Stimulated activated CD4-positive, alpha-beta T cell treated with anti-CD3 and anti-CD28 coated beads, Interleukin-12 subunit alpha, Interleukin-12 subunit beta, amount 100 ng/mL, for 24 hours (primary cell): ENCODE results near the gene WNK2.

Experiments
- DNase-seq, 2 experiments: peaks; one replicate each; pipeline ENCODE4 v3.0.0-alpha.2; 2020; ENCODE audit warnings: low read depth in 2 of 2

WNK2 gene

DNA sequence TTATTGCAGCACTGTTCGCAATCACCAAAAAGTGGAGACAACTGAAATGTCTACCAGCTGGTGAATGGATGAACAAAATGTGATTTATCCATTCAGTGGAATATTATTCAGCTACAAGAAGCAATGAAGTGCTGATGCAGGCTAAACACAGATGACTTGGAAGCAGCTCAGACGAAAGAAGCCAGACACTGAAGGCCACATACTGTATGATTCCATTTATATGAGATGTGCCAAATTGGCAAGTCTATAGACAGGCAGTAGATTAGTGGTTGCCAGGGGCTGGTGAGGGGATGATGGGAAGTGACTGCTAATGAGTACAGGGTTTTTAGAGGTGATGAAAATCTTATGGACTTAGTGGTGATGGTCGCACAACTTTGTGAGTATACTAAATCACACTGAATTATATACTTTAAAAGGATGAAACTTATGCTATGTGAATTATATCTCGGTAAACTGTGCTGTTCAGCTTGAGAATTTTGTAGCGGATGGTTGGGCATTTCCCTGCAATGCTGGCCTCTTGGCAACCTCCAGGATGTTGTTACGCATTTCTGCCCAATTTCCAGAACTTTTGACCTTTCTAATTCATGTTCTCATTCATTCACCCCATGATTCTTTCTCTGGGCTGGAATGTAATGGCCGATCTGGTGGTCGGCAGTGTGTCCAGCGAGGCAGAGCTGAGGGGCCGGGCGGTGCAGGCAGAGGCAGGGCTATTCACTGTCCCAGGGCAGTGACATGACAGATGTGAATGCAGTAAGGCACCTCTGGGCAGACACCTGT lies 22.0 kb upstream of the WNK2 start:
- no peak for DNase-seq

DNA sequence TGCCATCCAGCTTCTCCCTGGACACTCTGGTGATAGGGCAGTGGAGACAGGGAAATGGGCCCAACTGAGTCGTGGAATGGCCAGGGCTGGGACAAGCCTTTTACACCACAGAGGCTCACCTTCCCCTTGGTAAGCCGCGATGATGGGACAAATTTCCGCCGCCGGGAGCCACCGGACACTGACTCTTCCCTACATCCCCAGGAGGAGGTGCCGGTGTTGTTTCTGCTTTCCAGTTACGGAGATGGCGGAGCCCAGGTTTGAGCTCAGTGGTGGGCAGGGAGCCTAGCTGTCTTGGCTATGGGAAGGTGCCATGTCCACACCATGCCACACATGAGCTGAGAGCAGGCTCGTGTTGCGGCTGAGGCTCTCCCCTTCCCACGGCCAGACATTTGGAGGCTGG lies 19.9 kb upstream of the WNK2 start:
- DNase-seq: no peak

DNA sequence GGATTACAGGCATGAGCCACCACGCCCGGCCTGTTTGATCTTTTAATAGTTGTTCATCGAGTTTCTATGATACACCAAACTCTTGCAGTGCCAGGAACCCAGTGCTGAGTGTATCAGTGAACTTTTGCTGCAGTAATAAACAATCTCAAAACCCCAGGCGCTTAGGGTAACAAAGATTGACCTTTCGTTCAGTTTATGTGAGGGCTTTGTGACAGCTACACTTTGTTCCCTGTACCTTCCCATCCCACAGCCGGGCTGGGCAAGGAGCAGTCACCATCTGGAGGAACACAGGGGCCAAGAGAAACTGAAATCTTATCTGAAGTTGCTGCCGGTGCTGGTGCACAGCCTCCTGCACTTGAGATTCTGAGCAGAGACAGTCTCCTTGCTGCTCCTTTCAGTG lies 17.2 kb upstream of the WNK2 start:
- no peak for DNase-seq

DNA sequence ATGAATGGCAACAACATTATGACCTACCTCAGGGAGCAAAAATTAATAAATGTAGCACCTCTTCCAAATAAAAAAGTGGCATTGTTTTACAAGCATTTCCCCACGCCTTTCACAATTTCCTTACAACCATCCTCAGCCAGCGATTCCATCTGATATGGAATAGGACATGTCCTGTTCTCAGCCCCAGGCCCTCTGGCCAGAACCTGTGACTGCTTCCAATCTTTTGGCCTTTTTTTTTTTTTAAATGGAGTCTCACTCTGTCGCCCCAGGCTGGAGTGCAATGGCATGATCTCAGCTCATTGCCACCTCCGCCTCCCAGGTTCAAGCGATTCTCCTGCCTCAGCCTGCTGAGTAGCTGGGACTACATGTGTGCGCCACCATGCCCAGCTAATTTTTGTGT lies 16.8 kb upstream of the WNK2 start:
- no peak for DNase-seq

DNA sequence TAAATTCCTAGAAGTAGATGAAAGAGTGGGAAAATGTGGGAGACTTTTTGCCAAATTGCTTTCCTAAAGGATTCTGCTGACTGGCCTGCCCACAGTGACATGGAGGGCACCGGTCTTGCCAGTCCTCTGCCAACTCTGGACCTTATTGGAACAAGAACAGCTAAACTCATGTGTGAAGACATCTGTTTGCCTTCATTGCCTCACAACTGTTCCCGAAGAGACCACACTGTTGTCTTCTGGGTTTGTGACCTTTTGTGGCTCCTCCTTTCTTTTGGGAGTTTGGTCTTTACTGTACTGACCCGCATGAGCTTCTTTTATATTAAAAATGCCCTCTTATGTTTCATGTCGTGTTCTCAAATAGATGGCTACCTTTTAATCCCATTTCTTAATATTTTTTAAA lies 16.1 kb upstream of the WNK2 start:
- DNase-seq: no peak

DNA sequence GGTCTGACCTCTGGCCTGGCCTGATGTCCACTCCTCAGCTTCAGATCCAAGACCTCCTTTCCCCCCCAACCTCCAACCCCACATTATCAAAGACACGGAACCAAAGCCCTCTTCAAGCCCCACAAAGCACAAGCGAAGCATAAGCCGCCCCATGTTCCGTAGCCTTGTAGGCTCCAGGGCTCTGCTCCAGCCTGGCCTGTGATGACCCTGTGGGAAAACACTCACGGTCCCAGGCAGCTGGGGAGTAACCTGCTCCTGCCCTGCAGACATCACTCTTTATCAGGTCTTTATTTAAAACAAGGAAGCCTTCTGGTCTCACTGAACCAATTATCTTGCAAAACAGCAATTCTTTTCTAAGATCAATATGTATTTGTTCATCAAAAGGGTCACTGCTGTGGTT lies 15.4 kb upstream of the WNK2 start:
- no peak for DNase-seq

DNA sequence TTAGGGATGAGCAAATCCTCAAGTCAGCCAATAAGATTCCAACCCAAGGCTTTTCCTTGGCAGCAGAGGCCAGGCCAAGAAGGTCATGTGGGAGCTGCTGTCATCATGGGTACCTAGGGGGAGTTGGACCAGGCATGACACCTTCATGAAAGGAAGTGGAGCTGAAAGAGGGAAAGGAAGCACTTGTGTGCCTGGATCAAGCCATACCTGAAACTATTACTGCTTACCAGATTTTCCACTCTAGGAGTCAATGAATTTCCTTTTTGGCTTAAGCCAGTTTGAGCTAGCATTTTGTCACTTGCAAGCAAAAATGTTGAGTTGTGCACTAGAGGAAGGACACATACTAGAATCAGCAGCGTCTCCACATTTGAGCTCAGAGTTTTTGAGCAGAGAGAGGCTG lies 14.5 kb upstream of the WNK2 start:
- no peak for DNase-seq

DNA sequence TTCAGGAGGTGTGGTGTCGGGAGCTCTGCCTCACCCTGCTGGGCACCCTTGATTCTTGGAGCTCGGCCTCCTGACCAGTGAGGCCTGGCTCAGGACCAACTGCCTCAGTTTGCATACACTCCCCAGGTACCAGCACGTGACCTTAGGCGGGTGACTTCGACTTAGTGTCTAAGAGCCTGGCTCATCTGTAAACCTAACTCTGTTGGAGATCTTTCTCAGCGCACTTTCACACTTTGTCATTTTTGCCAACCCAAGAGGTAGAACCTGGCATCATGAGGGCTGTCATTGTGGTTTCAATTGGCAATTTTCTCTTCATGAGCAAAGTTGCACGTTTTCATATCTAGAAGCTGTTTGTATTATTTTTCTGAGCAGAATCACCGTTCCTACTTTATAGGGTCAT lies 13.4 kb upstream of the WNK2 start:
- no peak for DNase-seq

DNA sequence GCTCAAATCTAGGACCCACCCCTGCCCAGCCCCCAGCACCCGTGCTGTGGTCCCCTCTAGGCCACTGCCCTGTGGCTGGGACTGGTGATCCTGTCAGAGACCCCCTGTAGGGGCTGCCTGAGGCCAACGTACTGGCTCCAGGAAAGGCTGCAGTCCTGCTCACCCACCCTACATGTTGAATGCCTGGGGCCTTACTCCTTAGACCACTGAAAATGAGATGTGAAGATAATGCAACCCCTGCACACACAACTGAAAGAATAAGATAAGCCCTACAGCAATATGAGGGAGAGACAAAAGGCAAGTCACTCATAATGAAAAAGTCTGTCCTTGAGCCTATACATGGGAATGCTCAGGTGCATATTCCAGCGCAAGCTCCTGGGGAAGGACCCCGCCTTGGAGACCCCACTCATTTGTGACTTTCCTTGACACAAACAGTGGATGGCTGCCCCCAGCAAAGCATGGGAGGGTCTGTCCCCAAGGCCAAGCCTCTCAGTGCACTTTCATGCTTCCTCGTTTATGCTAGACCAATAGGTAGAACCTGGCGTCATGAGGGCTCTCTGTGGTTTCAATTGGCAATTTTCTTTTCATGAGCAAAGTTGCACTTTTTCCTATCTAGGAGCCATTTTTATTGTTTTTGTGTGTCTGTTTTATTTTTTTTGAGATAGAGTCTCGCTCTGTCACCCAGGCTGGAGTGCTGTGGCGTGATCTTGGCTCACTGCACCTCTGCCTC lies 12.5 kb upstream of the WNK2 start:
- no peak for DNase-seq

DNA sequence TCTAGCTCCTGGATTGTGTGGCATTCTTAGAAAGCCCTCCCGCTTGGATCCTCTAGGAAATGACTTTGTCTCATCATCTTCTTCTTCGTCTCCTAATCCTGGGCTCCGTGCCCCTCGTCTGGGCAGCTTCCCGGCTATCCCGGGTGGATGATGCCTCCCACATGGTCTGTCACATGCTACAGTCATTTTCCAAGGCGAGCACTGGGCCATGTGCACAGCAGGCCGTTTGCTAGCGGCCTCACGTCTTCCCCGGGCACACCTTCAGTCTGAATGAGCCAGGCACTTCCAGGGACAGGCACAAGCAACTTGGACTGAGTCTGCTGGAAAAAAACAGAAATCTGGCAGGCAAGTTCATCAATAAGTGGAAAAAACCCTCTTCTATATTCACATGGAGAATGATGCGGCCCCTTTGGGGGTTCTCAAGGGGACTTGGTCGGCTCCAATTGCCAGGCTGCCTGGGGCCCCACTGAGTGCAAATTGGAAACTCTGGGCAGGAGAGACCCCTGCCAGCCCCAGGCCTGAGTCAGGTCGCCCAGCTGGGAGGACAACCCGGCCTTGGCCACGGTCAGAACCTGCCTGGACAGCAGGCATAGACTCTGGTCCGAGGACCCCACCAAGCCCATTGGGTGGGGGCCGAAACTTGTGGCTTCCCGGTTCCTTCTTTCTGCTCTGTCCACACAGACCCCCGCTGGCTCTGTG lies 11.1 kb upstream of the WNK2 start:
- no peak for DNase-seq

DNA sequence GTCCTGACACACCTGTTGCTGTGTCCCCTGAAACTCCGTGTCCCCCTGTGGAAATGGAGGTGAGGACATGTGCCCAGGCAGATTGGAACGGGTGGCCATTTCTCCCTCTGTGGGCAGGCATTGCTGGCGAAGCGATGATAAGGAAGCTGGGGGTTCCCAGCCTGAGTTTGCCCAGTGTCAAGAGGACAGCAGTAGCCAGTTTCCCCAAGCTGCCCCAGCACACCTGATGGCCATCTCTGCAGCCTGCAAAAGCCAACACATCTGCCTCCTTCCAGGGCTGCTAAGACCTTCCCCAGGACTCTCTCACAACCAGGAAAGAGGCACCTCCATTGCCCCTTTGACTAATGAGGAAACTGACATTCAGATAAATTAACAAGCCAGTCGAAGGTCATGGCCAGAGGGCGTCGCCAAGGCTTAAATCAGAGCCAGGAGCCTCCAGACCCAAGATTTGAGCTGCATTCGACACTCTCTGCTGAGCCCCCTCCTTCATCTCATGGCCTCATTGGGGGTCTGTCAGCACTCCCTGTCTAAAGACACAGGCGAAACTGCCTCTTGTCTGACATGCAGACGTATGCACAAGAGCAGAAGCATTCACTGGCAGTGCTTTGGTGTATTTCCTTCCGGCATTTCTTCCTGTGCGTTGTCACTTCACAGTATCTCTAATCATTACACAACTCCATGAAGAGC lies 10.4 kb upstream of the WNK2 start:
- no peak for DNase-seq

DNA sequence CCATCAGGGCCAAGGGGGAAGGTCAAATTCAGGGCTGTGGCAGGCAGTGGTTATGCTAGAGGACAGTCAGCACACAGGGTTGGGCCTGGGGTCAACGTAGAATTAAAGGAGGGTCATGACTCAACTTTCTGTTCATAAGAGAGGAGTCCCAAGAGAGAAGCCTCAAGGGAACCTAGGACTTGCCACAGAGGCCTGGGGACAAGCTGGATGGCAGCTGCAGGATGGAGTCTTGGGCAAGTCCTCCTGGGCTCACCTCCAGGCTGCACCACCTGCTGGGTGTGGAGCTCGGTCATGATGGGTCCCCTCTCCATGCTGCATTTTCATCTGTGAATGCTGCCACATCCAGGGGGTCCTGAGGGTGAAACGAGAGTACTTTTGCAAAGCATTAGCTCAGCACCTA lies 9.0 kb upstream of the WNK2 start:
- no peak for DNase-seq

DNA sequence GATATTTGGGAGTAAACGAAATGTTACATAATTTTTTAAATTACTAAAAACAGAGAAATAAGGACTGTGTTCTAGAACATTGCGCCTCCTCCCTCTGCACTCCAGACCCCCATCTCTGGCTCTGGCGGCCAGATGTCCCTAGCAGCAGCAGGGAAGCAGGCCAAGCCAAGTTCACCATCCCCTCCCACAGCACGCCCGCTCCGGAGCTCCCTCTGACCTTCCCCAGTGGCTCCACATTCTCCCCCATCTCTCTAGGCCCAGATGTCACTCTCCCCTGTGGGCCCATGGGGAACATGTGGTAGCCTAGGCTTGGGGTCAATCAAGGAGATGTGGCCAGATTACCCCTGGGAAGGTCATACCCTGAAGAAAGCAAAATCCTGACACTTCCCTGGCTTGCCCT lies 6.3 kb upstream of the WNK2 start:
- no peak for DNase-seq

DNA sequence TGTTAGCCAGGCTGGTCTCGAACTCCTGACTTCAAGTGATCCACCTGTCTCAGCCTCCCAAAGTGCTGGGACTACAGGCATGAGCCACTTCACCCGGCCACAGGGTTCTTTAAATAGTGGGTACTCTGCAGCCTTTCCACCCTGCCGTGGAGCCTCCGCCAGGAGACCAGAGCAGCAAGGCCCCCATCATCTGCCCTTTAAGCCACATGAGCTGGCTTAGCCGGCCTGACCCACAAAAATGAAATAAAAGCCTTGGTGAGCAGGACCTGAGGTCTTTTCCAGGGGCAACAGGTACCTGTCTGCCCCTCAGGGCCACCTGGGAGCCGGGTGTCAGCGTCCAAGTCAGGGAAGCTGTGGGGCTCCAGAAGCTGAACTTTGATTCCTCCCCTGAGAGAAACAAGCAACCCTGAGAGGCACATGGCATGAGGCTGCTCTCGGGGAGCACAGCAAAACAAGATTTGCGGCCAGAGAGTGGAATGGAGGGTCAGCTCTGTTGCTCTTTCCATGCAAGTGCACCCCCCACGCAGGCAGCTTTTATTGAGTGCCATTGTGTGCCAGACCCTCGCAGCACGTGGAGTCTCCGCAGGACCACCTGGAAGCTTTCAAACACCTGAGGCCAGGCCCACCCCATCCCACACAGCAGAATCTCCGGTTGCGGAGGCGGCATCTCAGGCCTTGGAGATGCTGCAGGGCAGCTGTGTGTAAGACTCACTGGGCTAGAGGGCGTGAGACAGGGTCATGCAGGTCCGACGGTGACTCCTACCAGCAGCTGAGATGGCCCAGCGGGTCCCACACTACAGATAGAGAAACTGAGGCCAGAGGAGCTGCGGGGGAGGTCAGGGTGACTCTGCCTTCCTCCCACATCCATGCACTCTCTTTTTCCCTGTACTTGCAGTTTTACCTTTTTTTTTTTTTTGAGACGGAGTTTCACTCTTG lies 4.8 kb upstream of the WNK2 start:
- DNase-seq: no peak

DNA sequence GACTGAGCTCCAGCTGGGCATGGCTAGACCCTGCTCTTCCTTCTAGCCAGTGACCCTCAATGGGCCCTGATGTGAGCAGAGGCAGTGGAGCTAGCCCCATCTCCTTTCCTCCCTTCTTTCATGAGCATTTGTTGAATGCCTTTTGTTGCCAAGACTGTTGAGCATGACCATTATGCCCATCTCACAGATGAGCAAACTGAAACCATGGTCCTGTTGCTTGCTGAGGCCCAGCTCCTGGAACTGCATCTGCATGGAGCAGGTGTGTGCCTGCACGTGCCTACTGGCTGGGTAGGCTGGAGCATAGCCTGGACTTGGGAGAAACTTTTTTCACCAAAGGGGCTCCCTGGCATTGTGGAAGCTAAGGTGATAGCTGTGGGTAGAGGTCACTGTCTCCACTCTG lies 3.0 kb upstream of the WNK2 start:
- DNase-seq: no peak

DNA sequence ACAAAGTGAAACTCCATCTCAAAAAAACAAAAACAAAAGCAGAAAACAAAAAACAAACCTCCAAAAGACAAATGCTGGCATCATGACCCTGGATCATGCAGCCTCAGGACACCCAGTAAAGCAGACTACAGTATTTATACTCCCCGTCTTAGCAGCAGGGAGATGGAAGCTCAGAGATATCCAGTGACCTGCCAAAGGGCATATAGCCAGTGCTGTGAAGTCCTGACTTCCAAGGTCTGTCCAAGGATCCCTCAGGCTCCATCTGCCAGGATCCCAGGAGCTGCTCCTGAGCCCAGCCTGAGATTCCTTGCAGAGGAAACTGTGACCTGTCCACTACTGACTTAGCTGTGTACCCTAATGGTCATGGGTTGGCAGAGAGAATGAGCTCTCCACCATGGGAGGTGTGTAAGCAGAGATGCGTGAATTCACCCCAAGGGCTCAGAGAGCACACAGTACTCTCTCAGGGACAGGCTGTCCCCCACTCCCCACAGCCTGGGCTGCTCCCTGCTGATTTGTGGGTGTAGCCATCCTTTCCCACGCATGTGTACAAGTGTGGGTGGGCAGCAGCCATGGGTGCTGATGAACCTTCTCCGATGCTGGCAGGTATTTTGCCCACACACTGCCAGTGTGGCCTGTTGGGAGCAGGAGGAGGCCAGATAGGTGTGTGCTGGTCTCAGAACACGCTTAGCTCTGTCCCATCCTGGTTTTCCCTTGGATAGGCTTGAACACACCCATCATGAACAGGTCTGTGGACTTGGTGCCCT lies 2.1 kb upstream of the WNK2 start:
- DNase-seq: no peak

DNA sequence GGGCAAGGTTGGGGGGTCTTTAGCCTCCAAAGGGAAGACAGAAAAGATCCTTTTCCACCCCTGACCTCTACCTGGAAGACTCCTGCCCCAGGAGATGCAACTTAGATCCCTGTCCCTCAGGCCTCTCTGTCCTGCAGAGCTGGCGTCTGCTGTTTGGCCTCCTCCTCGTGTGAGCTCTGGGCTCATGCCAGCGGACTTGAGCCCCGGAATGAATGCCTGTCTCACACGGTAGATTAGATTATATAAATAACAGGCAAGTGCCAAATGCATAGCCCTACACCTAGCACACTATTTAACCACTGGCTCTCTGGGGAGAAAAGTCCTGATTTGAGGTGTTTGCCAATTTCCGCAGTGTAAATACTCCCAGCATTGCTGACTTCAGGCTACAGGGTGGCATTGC lies 1.4 kb upstream of the WNK2 start:
- no peak for DNase-seq

DNA sequence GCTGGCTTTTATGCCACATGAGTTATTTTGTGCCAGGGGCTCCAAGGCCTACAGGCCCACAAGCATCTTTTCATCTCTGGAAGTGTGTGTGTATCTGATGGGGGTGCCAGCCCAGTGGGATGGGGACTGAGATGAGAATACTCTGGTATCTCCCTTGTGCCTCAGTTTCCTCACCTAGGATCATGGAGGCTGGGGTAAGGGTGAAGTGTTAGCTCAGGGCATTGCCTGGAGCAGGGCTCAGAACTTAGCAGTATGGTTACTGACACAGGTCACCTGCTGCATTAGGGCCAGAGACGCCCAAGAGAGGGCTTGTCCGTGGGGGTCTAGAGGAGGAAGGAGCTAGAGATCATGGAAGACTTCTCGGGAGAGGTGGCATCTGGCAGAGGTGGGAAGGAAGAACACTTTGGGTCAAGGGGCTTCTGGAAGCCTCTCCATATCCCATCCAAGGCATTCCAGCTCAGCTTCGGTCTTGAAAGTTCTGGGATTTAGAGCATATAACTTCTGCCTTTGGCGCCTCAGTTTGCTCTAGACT lies 742 bp upstream of the WNK2 start:
- DNase-seq: no peak

DNA sequence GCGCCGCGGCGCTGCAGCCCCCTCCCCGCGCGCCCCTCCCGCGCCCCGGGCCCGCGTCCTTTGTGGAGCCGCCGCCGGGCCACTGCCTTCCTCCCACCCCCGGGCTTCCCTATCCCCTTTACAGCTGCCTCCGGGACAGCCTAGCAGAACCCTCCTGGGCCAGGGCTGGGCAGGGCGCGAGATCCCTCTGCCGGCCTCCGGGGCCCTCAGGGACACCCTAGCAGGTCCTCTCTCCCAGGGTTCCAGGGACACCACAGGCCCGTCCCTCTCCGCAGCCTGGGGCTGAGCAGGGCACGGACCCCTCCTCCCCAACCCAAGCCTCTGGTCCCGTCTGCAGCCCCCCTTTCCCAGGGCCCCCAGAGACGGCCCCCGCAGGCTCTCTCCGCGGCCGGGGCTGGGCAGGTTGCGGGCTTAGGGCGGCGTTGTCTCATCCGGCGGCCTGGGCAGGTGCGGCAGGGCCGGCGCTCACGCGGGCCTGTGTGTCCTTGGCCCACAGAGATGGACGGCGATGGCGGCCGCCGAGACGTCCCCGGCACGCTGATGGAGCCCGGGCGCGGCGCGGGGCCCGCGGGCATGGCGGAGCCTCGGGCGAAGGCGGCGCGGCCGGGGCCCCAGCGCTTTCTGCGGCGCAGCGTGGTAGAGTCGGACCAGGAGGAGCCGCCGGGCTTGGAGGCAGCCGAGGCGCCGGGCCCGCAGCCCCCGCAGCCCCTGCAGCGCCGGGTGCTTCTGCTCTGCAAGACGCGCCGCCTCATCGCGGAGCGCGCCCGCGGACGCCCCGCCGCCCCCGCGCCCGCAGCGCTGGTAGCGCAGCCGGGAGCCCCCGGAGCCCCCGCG lies 710 bp downstream of the WNK2 start:
- no peak for DNase-seq
